GM21515 (cell line): Measurements from ENCODE around the gene HTR1A.

Experiments used
- ATAC-seq: cut with Tn5 transposase; IDR thresholded peaks from one replicate; pipeline ENCODE4 v1.9.1; 2021; ENCODE audit not compliant: unreplicated experiment

The HTR1A gene

GRCh38 chr5:63962279-63962678 lies at the start of gene HTR1A:
Gene HTR1A (minus strand): TSS chr5:63962445. CDS start chr5:63961719, 726 bp downstream.
- ATAC-seq: no peak

DNA sequence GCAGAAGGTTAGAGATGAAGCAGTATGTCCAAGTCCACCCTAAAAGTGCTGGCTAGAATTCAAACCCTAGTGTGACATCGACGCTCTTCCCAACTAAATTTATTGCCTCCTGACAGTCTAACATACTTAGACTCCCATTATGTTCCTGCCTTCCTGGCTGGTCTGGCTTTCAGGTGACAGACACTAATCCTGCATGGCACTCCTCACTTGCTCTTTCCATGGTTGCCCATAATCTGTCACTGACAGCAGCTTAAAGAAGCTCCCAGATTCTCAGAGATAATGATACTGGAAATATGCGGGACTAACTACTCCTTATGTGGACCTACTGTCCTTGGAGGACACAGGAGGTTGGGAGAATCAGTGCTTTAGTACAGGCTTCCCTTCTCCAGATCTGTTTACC lies 41.7 kb upstream of the HTR1A start:
- ATAC-seq: no peak

DNA sequence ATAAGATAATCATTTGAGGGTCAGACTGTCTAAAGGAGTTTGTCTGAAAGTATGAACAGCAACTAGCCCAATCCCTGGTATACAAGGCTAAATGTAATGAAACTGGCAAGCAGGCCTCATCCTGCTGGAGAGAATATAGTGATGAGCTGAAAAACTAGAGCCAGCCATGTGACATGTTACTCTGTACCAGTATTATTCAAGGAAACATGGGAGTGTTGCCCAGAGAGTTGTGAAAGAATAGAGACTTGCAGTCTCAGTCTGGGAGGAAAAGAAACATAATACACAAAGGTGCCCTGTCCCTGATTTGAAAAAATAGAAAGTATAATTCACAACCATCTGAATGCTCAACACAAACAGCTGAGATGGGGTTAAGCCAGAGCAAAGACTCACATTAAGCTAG lies 37.9 kb upstream of the HTR1A start:
- no peak for ATAC-seq

DNA sequence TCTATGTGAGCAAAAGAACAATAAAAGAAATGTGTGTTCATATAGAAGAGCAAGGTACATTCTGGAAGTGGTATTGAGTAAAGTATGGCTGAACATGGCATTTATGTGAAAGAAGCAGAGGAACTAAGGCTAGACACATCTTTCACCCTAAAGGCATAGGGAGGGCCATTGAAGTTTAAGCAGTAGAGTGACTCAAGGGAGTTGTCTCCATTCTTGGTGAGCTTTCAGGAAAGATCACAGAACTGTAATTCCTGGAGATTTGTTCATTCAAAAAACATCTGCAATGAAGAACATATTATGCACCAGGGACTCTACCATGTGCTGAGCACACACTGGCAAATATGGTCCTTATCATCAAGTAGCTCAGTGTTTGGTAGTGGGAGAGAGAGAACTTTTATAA lies 24.8 kb upstream of the HTR1A start:
- ATAC-seq: no peak

- ATAC-seq: no peak
Observed at GRCh38 chr5:63981864-63982263, 19.6 kb upstream of the HTR1A start.

DNA sequence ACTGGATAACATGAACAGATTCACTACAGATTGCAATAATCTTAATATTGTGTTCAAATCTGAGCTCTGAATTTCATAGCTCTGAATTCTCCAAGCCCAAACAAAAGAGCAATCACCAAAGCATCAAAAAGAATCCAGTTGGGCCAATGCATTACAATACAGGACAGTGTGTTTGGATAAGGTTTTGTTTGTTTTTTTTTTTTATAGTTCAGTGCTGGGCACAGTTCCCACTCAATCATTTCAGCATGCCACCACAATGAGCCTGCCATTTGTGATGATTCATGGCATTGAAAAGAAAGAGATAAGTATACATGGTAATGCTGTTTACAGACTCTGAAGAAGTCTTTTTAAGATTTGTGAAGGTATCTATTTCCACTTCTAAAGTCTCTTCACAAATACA lies 1.7 kb upstream of the HTR1A start:
- no peak for ATAC-seq

DNA sequence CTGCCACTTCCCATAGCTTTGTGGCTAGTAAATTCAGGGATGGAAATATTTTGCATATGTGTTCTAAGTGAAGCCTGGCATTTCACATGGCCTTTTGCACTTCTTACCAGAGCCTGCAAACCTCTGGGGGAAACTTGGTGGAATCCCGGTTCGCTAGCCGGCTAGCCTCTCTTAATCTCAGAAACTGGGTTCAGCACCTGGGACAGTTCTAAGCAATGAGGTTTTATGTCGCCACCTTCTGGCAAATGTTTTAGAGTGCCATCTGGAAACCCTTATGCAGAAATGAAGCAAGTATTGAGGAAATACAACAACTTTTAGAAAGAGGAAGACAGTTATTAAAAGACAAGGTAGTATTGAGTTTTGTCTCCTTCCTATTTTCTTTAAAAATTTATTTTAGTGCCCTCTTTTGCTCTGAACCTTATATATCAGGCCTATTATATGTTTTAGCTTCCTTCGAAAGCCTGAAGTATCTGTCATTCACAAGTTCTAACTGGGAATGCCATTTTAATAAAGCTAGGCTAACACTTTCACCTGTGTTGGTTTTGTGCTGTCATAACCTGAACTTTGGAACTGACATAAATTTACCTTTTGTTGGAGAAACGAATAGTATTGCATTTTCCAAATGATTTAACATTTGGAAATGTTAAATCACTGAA lies 963 bp upstream of the HTR1A start:
- no peak for ATAC-seq

DNA sequence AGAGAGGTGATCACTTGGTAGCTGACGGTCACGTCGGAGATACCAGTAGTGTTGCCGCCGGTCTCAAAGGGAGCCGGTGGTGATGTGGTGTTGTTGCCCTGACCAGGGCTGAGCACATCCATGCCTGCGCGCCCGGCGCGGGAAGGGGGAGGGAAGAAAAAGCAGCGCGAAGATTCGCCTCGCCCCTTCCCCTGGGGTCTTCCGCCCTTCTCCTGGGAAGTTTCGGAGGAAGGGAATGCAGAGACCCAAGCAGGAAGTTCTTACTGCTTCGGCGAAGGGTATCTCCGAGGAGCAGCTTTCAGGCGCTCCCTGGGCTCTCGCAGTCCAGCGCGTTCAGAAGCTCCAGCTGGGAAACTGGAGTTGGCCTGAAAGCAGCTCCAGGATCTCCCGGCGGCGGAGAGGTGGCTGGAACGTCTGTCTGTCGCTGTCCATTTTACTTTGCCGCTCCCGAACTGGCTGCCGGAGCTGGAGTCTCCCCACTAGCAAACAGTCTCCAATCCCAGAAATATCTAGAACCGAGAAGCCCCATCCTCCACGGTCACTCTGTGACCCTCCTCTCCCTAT lies 565 bp downstream of the HTR1A start:
- no peak for ATAC-seq

- ATAC-seq: no peak
Observed at GRCh38 chr5:63961125-63961597, 1.1 kb downstream of the HTR1A start.

DNA sequence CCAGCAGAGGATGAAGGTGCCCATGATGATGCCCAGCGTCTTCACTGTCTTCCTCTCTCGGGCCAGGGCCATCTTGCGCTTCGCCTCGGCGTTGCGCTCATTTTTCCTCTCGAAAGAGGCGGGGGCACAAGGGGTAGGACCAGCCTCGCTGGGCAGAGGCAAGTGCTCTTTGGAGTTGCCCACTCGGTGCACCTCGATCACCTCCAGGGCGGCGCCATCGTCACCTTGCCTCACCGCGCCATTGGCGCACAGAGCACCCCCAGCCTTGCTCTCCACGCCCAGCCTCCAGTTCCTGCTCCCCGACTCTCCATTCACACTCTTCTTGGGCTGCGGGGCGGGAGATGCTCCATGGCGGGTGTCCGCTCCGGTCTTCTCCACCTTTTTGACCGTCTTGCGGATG lies 1.6 kb downstream of the HTR1A start:
- no peak for ATAC-seq

DNA sequence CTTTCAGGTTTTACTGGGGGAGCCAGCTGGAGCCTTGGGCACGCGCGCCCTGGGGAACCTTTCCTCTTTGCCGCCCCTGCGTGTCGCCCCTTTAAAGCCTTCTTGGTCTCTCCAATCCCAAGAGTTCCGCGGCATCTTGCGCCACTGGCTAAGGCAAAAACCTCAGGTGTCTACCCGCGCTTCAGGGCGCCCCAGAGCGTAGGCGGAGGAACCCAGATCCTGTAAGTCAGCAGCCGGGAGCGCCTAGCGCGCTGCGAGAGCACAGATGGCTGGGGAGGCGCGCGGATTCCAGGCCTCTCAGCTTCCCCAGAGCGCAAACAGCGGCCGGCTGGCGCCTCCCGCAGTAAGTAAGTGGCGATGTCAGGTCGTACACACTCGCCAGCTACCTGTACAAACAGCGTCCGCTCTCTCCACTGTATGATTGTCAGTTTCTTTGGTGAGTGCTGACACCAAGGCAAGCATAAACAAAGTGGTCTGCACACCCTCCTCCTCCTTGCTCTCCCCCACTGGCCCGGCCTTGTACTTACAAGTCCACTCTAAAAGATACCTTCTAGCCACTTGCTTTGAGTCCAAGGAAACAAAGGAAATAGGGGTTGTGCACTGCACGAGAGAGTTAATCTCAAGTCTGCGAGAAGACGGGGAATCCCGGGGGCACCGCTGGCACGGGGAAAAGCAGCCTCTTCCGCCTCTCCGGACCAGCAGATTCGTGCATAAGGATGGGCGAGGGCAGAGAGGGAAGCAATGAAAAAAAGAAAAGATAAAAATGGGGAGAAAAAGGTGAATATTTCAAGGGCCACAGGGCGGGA lies 2.9 kb downstream of the HTR1A start:
- ATAC-seq: no peak

DNA sequence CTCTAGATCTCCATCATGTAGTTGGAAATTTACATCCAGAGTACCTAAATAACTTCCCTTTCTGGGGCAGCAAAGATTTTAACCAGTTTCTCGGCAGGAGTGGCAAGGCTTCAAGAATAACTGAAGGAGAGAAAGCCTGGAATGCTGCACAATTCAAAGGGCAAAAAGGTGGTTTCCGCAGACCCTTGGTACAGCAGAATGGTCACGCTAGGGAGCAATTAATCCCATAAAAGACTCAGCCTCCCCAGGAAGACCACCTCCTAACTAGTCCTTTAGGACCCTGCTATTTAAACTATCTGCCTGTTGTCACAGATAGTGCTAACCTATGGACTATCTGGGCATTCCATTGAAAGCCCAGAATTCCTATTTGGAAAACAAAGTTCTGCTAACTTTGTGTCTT lies 3.6 kb downstream of the HTR1A start:
- no peak for ATAC-seq

DNA sequence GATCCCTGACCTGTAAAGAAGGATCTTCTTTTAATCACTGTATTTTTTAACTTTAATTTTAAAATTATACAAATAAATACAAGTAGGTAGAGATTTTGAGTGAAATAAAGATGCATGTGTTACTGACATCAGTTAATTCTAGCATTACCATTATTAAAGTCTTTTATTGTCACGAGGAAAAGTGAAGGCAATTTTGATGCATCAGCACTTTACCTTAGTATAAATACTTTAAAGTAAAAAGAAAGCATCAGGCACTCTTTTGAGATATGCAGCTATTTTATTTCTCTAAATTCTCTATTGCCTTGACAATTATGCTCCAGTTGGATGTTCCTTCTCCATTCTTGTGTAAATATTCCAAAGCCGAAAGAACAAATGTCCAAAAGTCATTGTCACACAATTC lies 4.6 kb downstream of the HTR1A start:
- ATAC-seq: no peak

GRCh38 chr5:63953217-63953616 lies 9.0 kb downstream of the HTR1A start:
- no peak for ATAC-seq

DNA sequence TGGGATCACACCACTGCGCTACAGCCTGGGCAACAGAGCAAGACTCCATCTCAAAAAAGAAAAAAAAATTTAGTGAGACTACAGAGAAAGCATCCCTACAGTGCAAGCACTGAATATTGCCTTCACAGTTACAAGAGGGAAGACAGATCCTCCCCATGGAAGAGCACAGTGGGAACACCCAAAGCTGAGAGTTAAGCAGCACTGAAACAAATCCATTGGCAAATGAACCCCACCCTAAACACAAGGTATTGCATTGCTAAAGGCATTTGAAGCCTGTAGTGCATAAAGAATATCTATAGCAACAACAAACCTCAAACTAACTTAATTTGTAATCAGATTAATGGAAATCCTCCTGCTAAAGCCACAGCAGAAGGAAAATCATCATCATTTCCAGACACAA lies 27.1 kb downstream of the HTR1A start:
- no peak for ATAC-seq

DNA sequence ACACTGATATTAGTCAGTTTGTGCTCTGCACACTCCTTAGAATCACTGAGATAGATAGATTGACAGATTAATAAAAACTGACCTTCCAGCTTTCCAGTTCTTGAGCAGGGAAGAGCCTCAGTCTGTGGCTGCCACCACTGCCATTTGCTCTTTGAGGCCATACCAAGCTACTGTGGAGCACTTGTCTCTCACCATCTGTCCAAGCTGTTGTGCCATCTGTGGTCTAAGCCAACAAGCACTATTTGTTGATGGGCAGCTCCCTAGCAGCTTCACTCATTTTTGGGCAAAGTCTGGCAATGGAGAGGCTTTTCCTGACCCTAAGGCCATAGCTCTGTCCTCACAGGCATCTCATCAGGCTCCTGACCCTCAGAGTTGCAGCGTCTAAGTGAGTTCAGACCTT lies 30.4 kb downstream of the HTR1A start:
- ATAC-seq: no peak

- no peak for ATAC-seq
Observed at GRCh38 chr5:63928451-63928850, 33.8 kb downstream of the HTR1A start.

GRCh38 chr5:63923914-63924313 lies 38.3 kb downstream of the HTR1A start:
- ATAC-seq: no peak

DNA sequence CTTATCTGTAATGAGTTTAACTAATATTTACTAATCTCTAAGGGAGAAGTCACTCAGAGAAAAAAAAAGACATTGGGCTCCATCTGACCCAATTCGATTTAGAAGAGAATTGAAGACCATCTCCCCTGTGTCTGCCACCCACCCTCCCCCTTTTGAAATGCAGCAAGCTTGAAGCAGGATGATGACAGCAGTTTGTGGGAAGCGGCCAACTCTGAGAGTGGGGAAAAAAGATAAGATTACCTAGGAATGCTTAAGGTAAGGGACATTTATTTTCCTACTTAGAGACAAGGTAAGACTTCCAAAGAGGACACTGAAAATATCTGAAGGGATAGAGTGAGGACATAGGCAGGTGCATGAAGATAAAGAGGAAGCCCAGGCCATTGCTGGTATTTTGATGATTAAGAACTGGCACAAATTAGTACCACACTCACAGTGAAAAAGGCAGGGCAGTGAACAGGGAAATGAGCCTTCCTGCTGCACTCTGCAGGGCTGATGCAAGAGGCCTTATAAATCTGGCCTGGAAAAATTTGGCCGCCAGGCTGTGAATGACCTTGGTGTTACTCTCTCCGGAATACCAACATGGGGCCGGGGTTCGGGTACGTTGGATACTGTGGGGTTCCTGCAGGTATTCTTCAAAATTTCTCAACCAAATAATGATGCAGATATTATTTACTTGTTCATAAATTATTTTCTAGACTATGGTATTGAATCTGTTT lies 42.3 kb downstream of the HTR1A start:
- ATAC-seq: no peak

DNA sequence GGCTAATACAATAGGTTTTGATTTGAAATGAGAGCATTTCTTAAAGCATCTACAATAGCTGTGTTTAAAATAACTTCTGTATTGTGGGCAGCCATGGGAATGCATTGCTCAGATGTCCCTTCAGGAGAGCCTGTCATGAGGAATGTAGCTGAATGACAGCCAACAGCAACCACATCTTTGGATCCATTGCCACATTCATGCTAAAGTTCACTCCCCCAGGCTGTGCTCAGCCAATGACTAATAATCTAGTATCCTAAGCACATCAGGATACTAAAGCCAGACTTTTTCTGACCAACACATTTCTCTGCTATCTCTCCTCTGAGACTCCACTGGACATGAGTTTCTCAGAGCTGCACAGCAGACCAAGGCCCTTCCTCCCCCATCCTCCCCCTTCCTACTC lies 45.5 kb downstream of the HTR1A start:
- ATAC-seq: no peak

DNA sequence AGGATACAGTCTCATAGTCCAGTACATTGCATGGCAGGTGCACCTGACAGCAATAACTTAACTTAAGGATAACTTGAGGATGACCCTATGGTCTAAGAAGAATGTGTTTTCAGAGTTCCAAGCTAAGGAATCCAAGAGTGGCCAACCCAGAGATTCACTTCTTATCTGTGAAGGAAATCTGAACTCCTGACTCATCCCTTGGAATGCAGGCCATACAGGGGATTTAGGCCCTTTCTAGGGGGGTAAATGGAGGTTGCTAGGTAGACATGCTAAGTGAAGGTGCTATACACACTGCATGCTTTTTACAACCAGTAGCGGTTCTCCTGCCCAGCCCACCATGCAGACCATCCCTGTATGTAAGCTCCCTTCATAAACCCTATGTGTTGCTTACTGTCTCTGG lies 50.4 kb downstream of the HTR1A start:
- ATAC-seq: no peak
